Hepatocyte (in vitro differentiated cells): ENCODE data around the gene PGM3. TPM values are rescaled to one million over a fixed set of nuclear protein-coding genes. Genes with fewer than 3 reads are reported as not detected.

Source experiments
- DNase-seq: peaks from one replicate; pipeline ENCODE4 v3.0.0-alpha.2; 2016; ENCODE audit warnings: low spot score
- H2AFZ ChIP-seq: fragments of 200-600 bp; sonication (generic); 2 replicates; pipeline ENCODE4 v1.6.0; 2016; ENCODE audit warnings: antibody characterized with exemption, mild to moderate bottlenecking
- H3K27ac ChIP-seq: fragments of 200-600 bp; sonication (generic); 2 replicates; pipeline ENCODE4 v1.5.1; 2016; ENCODE audit warnings: mild to moderate bottlenecking
- H3K27me3 ChIP-seq: fragments of 200-600 bp; sonication (generic); 2 replicates; pipeline ENCODE4 v1.6.1; 2016
- H3K36me3 ChIP-seq: fragments of 200-600 bp; sonication (generic); replicated peaks from 2 replicates; pipeline ENCODE4 v1.5.1; 2016; ENCODE audit warnings: low read depth; ENCODE audit not compliant: insufficient read depth
- H3K4me1 ChIP-seq: fragments of 200-600 bp; sonication (generic); 2 replicates; pipeline ENCODE4 v1.5.1; 2016; ENCODE audit warnings: mild to moderate bottlenecking, moderate library complexity; ENCODE audit not compliant: insufficient read depth
- H3K4me2 ChIP-seq: fragments of 200-600 bp; sonication (generic); 2 replicates; pipeline ENCODE4 v1.6.0; 2016
- H3K4me3 ChIP-seq: fragments of 200-600 bp; sonication (generic); 2 replicates; pipeline ENCODE4 v1.5.1; 2016; ENCODE audit warnings: mild to moderate bottlenecking
- H3K79me2 ChIP-seq: fragments of 200-600 bp; sonication (generic); 2 replicates; pipeline ENCODE4 v1.6.0; 2017; ENCODE audit warnings: mild to moderate bottlenecking
- H3K9me2 ChIP-seq: fragments of 200-600 bp; sonication (generic); replicated peaks from 2 replicates; pipeline ENCODE4 v1.6.0; 2017; ENCODE audit warnings: mild to moderate bottlenecking; ENCODE audit not compliant: insufficient read depth
- H3K9me3 ChIP-seq: fragments of 200-600 bp; sonication (generic); 2 replicates; pipeline ENCODE4 v1.5.1; 2016; ENCODE audit warnings: low read depth, mild to moderate bottlenecking
- H4K20me1 ChIP-seq: fragments of 200-600 bp; sonication (generic); 2 replicates; pipeline ENCODE4 v1.6.0; 2016; ENCODE audit warnings: mild to moderate bottlenecking; ENCODE audit not compliant: insufficient read depth, poor library complexity, severe bottlenecking
- CTCF ChIP-seq: fragments of 200-600 bp; sonication (generic); IDR thresholded peaks from 2 replicates; pipeline ENCODE4 v1.5.1; 2016; ENCODE audit warnings: antibody characterized with exemption, mild to moderate bottlenecking; ENCODE audit not compliant: poor library complexity
- EZH2 ChIP-seq: fragments of 200-600 bp; sonication (generic); IDR thresholded peaks from 2 replicates; pipeline ENCODE4 v1.6.1; 2016; ENCODE audit warnings: antibody characterized with exemption, mild to moderate bottlenecking, borderline replicate concordance
- EZH2phosphoT487 ChIP-seq: fragments of 200-600 bp; sonication (generic); IDR thresholded peaks from one replicate; pipeline ENCODE4 v1.6.1; 2018; ENCODE audit warnings: antibody characterized with exemption, mild to moderate bottlenecking, low read depth, moderate library complexity; ENCODE audit not compliant: unreplicated experiment, severe bottlenecking
- WGBS: methylation state at CpG from one replicate; pipeline ENCODE4 v1.1.6; 2016; ENCODE audit warnings: low lambda C conversion rate; ENCODE audit errors: missing lambda C conversion rate; 5-methylcytosine and 5-hydroxymethylcytosine counted together
- polyA plus RNA-seq: library from polyadenylated mRNA; unstranded; fragments of >200 nt; fragmentation: Nextera tagmentation; extraction: Ambion mirVana; gene quantifications from 2 replicates; pipeline ENCODE4 v1.2.1, GENCODE V29; 2016
- total RNA-seq: library from RNA; depleted of rRNA; stranded (reverse); fragments of >200 nt; gene quantifications from 2 replicates; pipeline ENCODE4 v1.2.3, GENCODE V29; 2014

PGM3 gene
- total and polyA plus RNA-seq, 2 experiments from 2014 or later: 94.9 to 106 TPM

- no peaks in the 10 kb centered on the region for H4K20me1 ChIP-seq
- H3K27ac ChIP-seq: no peak overlapping the region
- no peaks in the 10 kb centered on the region for H3K9me3 ChIP-seq
- no peak for TF ChIP-seq EZH2
- no peak for TF ChIP-seq EZH2phosphoT487
- TF ChIP-seq CTCF: no peak
- DNase-seq: no peak
- no peaks in the 10 kb centered on the region for H3K36me3 ChIP-seq
- WGBS: 98% methylated on average over 2 of the region's 2 CpGs
- no peaks in the 10 kb centered on the region for H3K27me3 ChIP-seq
- no peak overlapping the region for H3K4me3 ChIP-seq
- H3K9me2 ChIP-seq: no peaks in the 10 kb centered on the region
- no peak overlapping the region for H2AFZ ChIP-seq
- no peaks in the 10 kb centered on the region for H3K4me1 ChIP-seq
- H3K79me2 ChIP-seq: no peaks in the 10 kb centered on the region
- H3K4me2 ChIP-seq: no peak overlapping the region
Measured at GRCh38 chr6:83127976-83128375, 65.1 kb downstream of the PGM3 start.

GRCh38 chr6:83127258-83127657 lies 65.8 kb downstream of the PGM3 start:
- H3K36me3 ChIP-seq: no peaks in the 10 kb centered on the region
- no peaks in the 10 kb centered on the region for H3K9me2 ChIP-seq
- H3K4me1 ChIP-seq: no peaks in the 10 kb centered on the region
- no peaks in the 10 kb centered on the region for H3K27me3 ChIP-seq
- no peak overlapping the region for H3K4me2 ChIP-seq
- H3K9me3 ChIP-seq: no peaks in the 10 kb centered on the region
- H3K27ac ChIP-seq: no peak overlapping the region
- H3K79me2 ChIP-seq: no peaks in the 10 kb centered on the region
- 80% methylated on average over 5 of the region's 5 CpGs for WGBS
- no peak overlapping the region for H2AFZ ChIP-seq
- no peaks in the 10 kb centered on the region for H4K20me1 ChIP-seq
- no peak for DNase-seq
- no peak overlapping the region for H3K4me3 ChIP-seq
- no peak for TF ChIP-seq EZH2
- TF ChIP-seq EZH2phosphoT487: no peak
- no peak for TF ChIP-seq CTCF

- H2AFZ ChIP-seq: no peak overlapping the region
- H3K4me2 ChIP-seq: no peak overlapping the region
- H3K36me3 ChIP-seq: no peaks in the 10 kb centered on the region
- no peaks in the 10 kb centered on the region for H3K9me2 ChIP-seq
- WGBS: 93% methylated on average over 5 of the region's 5 CpGs
- H3K27me3 ChIP-seq: no peaks in the 10 kb centered on the region
- DNase-seq: no peak
- no peak overlapping the region for H3K27ac ChIP-seq
- TF ChIP-seq EZH2phosphoT487 (no peak), EZH2 (no peak)
- H3K79me2 ChIP-seq: no peaks in the 10 kb centered on the region
- no peaks in the 10 kb centered on the region for H3K9me3 ChIP-seq
- no peaks in the 10 kb centered on the region for H3K4me1 ChIP-seq
- no peak overlapping the region for H3K4me3 ChIP-seq
- H4K20me1 ChIP-seq: no peaks in the 10 kb centered on the region
Measured at GRCh38 chr6:83126807-83127206, 66.3 kb downstream of the PGM3 start.

- no peak overlapping the region for H3K4me3 ChIP-seq
- no peak for TF ChIP-seq CTCF
- TF ChIP-seq EZH2phosphoT487: no peak
- no peak for TF ChIP-seq EZH2
- H3K27ac ChIP-seq: no peak overlapping the region
- DNase-seq: no peak
- no peaks in the 10 kb centered on the region for H4K20me1 ChIP-seq
- H3K4me2 ChIP-seq: no peak overlapping the region
- H3K9me3 ChIP-seq: no peaks in the 10 kb centered on the region
- no peaks in the 10 kb centered on the region for H3K27me3 ChIP-seq
- no peaks in the 10 kb centered on the region for H3K9me2 ChIP-seq
- H3K4me1 ChIP-seq: no peaks in the 10 kb centered on the region
- no peaks in the 10 kb centered on the region for H3K79me2 ChIP-seq
- no peaks in the 10 kb centered on the region for H3K36me3 ChIP-seq
- no peak overlapping the region for H2AFZ ChIP-seq
- 100% methylated on average over 2 of the region's 2 CpGs for WGBS
Measured at GRCh38 chr6:83126223-83126622, 66.8 kb downstream of the PGM3 start.
